Measurements from ENCODE around the gene PF4V1.

The PF4V1 gene

DNA sequence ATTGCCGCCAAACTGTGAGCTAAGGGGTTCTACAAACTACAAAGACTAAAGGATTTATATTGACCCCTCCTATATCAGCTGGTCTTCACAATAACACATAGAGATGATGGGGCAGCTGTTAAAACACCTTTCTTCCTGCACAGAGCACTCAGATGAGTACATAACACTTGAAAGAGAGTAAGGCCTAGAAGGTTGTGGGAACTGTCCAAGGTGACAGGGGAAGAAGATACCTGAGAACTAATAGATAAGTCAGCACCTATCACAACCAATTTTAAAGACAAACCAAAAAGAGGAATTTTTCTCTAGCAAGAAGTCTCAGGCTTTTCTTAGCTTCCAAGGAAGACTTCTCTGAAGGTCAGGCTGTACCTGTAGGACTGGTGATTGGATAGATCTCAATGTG is 35.8 kb upstream of the PF4V1 start:
- Histone ChIP-seq H3K27ac (ENCODE audit: extremely low read depth, low read depth, low read length) (no peak overlapping the region), H3K4me1 (ENCODE audit: control insufficient read depth, insufficient read depth, low read length) (no peaks in the 10 kb centered on the region), H3K36me3 (ENCODE audit: control insufficient read depth in 2 of 2, insufficient read depth in 1 of 2, low read length in 2 of 2) (no peaks in the 10 kb centered on the region), H3K4me3 (ENCODE audit: low read depth, low read length) (no peak overlapping the region), H3K9me3 (ENCODE audit: control insufficient read depth, insufficient read depth, low read depth, low read length) (no peaks in the 10 kb centered on the region)
- ChIA-PET POLR2A (no interaction called here), CTCF (no interaction called here)
- TF ChIP-seq ZNF37A (tag by site-specific recombination; IDR thresholded peaks at IDR 0.05): no peak
- TF ChIP-seq, protein P1, sequence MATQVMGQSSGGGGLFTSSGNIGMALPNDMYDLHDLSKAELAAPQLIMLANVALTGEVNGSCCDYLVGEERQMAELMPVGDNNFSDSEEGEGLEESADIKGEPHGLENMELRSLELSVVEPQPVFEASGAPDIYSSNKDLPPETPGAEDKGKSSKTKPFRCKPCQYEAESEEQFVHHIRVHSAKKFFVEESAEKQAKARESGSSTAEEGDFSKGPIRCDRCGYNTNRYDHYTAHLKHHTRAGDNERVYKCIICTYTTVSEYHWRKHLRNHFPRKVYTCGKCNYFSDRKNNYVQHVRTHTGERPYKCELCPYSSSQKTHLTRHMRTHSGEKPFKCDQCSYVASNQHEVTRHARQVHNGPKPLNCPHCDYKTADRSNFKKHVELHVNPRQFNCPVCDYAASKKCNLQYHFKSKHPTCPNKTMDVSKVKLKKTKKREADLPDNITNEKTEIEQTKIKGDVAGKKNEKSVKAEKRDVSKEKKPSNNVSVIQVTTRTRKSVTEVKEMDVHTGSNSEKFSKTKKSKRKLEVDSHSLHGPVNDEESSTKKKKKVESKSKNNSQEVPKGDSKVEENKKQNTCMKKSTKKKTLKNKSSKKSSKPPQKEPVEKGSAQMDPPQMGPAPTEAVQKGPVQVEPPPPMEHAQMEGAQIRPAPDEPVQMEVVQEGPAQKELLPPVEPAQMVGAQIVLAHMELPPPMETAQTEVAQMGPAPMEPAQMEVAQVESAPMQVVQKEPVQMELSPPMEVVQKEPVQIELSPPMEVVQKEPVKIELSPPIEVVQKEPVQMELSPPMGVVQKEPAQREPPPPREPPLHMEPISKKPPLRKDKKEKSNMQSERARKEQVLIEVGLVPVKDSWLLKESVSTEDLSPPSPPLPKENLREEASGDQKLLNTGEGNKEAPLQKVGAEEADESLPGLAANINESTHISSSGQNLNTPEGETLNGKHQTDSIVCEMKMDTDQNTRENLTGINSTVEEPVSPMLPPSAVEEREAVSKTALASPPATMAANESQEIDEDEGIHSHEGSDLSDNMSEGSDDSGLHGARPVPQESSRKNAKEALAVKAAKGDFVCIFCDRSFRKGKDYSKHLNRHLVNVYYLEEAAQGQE (tag by site-specific recombination; IDR thresholded peaks at IDR 0.05): peak; percentile 81

DNA sequence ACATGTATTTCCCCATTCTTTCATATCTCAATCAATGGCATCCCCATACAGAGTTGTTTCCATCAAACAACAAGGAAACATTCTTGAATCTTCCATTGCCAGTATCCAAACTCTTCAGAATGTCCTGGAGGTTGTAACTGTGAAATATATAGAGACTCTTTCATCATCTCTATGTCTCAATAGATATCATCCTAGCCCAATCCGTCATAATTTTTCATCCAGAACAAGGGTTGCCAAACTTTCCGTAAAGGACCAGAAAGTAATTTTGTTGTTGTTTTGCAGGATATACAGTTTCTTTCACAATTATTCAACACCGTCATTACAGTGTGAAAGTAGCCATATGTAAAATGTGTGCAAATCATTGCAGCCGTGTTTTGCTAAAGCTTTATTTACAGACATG is 31.8 kb upstream of the PF4V1 start:
- POLR2A ChIA-PET: no interaction called here
- no peak for TF ChIP-seq ZNF202 (tag by site-specific recombination; IDR thresholded peaks at IDR 0.05; ENCODE audit: borderline replicate concordance)
- TF ChIP-seq ZNF530 (tag by site-specific recombination; IDR thresholded peaks at IDR 0.05; ENCODE audit: low read depth): no peak
- TF ChIP-seq ZNF776 (tag by site-specific recombination; IDR thresholded peaks at IDR 0.05; ENCODE audit: borderline replicate concordance): no peak
- Histone ChIP-seq H3K4me1 (ENCODE audit: control insufficient read depth, insufficient read depth, low read length) (no peaks in the 10 kb centered on the region), H3K4me3 (ENCODE audit: low read depth, low read length) (no peak overlapping the region), H3K9me3 (ENCODE audit: control insufficient read depth, insufficient read depth, low read depth, low read length) (no peaks in the 10 kb centered on the region), H3K27ac (ENCODE audit: extremely low read depth, low read depth, low read length) (no peak overlapping the region), H3K36me3 (ENCODE audit: control insufficient read depth in 2 of 2, insufficient read depth in 1 of 2, low read length in 2 of 2) (no peaks in the 10 kb centered on the region)
- CTCF ChIA-PET: no interaction called here

DNA sequence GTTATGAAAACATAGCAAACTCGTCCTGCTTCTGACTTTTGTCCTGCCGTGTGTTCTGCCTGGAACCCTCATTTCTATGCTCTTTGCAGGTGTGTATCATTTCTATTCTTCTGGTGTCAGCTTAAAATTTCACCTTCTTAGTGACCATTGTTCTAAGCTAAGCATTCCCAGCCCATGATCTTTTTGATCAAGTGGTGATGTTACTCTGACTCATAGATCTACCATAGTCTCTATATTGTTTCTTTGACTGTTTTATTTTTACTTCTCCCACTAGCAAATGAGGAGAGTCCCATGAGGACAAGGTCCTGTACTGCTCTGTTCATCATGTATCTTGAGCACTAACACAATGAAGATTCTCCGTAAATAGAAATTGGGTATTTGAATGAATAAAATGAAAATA is 30.7 kb upstream of the PF4V1 start:
- Histone ChIP-seq H3K4me1 (ENCODE audit: control insufficient read depth, insufficient read depth, low read length) (no peaks in the 10 kb centered on the region), H3K9me3 (ENCODE audit: control insufficient read depth, insufficient read depth, low read depth, low read length) (no peaks in the 10 kb centered on the region), H3K27ac (ENCODE audit: extremely low read depth, low read depth, low read length) (no peak overlapping the region), H3K36me3 (ENCODE audit: control insufficient read depth in 2 of 2, insufficient read depth in 1 of 2, low read length in 2 of 2) (no peaks in the 10 kb centered on the region), H3K4me3 (ENCODE audit: low read depth, low read length) (no peak overlapping the region)
- CTCF ChIA-PET: no interaction called here
- no peak for TF ChIP-seq ZXDB (tag by site-specific recombination; IDR thresholded peaks at IDR 0.05)
- POLR2A ChIA-PET: interaction anchor here (0.7 kb wide), 1 partner anchor 785 kb away, joined by 4 read pairs; no protein-coding TSS in a partner anchor

DNA sequence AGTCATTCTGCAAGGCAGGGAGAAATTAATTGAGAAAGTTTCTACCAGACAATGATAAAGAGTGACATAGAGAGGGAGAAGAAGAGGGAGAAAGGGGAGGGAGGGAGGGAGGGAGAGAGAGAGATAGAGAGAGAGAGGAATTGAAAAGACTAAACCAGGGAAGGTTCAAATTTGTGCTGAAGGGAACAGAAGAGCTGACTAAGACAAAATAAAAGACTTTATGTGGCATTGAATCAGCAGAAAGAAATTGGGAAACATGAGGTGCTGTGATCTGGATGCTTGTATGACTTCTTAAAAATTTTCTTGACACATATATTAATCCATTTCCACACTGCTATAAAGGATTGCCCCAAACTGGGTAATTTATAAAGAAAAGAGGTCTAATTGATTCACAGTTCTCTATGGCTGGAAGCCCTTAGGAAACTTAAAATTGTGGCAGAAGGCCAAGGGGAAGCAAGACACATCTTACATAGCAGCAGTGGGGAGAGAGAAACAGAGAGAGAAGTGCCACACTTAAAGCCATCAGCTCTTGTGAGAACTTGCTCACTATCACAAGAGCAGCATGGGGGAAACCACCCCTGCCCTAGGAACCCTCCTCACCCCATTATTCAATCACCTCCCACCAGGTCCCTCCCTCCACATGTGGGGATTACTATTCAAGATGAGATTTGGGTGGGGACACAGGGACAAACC is 30.1 kb upstream of the PF4V1 start:
- TF ChIP-seq WT1 (tag by site-specific recombination; IDR thresholded peaks at IDR 0.05) (no peak), ZNF521 (tag by site-specific recombination; IDR thresholded peaks at IDR 0.05) (no peak), ZNF48 (tag by site-specific recombination; IDR thresholded peaks at IDR 0.05) (no peak), ZNF624 (tag by site-specific recombination; IDR thresholded peaks at IDR 0.05) (no peak), MZF1 (tag by site-specific recombination; IDR thresholded peaks at IDR 0.05; ENCODE audit: borderline replicate concordance) (no peak), ZNF658 (tag by site-specific recombination; IDR thresholded peaks at IDR 0.05) (no peak), ZNF596 (tag by site-specific recombination; IDR thresholded peaks at IDR 0.05) (no peak)
- TF ChIP-seq, protein P2, sequence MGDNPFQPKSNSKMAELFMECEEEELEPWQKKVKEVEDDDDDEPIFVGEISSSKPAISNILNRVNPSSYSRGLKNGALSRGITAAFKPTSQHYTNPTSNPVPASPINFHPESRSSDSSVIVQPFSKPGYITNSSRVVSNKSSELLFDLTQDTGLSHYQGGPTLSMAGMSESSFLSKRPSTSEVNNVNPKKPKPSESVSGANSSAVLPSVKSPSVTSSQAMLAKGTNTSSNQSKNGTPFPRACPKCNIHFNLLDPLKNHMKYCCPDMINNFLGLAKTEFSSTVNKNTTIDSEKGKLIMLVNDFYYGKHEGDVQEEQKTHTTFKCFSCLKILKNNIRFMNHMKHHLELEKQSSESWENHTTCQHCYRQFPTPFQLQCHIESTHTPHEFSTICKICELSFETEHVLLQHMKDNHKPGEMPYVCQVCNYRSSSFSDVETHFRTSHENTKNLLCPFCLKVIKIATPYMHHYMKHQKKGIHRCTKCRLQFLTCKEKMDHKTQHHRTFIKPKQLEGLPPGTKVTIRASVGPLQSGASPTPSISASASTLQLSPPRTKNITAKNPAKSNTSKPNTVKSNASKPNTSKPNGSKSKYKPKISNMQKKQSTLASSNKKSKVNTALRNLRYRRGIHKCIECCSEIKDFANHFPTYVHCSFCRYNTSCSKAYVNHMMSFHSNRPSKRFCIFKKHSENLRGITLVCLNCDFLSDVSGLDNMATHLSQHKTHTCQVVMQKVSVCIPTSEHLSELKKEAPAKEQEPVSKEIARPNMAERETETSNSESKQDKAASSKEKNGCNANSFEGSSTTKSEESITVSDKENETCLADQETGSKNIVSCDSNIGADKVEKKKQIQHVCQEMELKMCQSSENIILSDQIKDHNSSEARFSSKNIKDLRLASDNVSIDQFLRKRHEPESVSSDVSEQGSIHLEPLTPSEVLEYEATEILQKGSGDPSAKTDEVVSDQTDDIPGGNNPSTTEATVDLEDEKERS (tag by site-specific recombination; IDR thresholded peaks at IDR 0.05): no peak
- ChIA-PET CTCF (no interaction called here), POLR2A (no interaction called here)
- H3K9me3 ChIP-seq (ENCODE audit: control insufficient read depth, insufficient read depth, low read depth, low read length): no peaks in the 10 kb centered on the region
- H3K27ac ChIP-seq (ENCODE audit: extremely low read depth, low read depth, low read length): no peak overlapping the region
- H3K4me3 ChIP-seq (ENCODE audit: low read depth, low read length): no peak overlapping the region
- H3K4me1 ChIP-seq (ENCODE audit: control insufficient read depth, insufficient read depth, low read length): no peaks in the 10 kb centered on the region
- H3K36me3 ChIP-seq (ENCODE audit: control insufficient read depth in 2 of 2, insufficient read depth in 1 of 2, low read length in 2 of 2): no peaks in the 10 kb centered on the region
